MM.1S (cell line): ENCODE results near the gene MYO10.

Source experiments
- EZH2 ChIP-seq: fragments of 300-600 bp; sonication (generic); optimal IDR thresholded peaks from 2 replicates; pipeline ENCODE3; 2017; ENCODE audit warnings: low read depth, mild to moderate bottlenecking, antibody characterized with exemption, low read length, mixed read lengths
- EZH2phosphoT487 ChIP-seq: fragments of 300-600 bp; sonication (generic); IDR thresholded peaks from 2 replicates; pipeline ENCODE4 v1.6.1; 2018; ENCODE audit warnings: antibody characterized with exemption, low read length
- TF ChIP-seq, protein P1 (sequence below): fragments of 300-600 bp; sonication (generic); IDR thresholded peaks from 2 replicates; pipeline ENCODE4 v1.5.1; 2016; ENCODE audit warnings: antibody characterized with exemption, low read length, mixed read lengths

DNA sequence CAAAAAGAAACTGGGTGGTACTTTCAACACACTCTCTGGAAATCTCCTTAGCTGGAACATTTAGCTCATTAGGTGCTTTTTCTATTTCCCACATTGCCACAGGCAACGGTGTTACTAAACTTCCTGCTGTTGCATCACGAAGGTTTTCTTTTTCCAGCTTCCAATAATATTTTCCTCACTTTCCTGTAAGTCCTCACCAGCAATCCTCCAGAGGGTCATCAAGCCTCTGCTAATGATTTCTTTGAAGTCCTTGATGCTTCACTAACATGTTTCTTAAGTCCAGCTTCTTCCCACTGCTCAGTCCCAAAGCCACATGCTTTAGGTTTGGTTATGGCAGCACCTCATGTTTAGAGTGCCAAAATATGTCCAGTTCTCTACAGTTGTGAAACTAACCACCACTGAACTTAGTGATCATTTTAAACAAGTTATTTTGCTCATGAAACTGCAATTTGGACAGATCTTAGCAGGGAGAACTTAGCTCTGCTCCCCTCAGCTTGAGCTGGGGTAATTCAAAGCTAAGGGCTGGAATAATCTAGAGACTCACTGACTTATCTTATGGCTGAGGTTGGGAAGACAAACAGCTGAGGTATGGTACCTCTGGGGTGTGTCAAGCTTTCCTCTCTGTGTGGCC lies 279.4 kb downstream of the MYO10 start:
- TF ChIP-seq, protein P1, sequence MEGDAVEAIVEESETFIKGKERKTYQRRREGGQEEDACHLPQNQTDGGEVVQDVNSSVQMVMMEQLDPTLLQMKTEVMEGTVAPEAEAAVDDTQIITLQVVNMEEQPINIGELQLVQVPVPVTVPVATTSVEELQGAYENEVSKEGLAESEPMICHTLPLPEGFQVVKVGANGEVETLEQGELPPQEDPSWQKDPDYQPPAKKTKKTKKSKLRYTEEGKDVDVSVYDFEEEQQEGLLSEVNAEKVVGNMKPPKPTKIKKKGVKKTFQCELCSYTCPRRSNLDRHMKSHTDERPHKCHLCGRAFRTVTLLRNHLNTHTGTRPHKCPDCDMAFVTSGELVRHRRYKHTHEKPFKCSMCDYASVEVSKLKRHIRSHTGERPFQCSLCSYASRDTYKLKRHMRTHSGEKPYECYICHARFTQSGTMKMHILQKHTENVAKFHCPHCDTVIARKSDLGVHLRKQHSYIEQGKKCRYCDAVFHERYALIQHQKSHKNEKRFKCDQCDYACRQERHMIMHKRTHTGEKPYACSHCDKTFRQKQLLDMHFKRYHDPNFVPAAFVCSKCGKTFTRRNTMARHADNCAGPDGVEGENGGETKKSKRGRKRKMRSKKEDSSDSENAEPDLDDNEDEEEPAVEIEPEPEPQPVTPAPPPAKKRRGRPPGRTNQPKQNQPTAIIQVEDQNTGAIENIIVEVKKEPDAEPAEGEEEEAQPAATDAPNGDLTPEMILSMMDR = no peak
- TF ChIP-seq EZH2 (no peak), EZH2phosphoT487 (no peak)
